GM13976 (cell line): ENCODE measurements around the gene FUZ.

ENCODE experiments used
- DNase-seq: peaks from one replicate; pipeline ENCODE4 v3.0.0; 2012; ENCODE audit warnings: low spot score
- in situ Hi-C: fragments of 300-500 bp; cut with MboI; formaldehyde crosslinking; loops from one replicate; pipeline ENCODE4 v1.12.0; 2022; ENCODE audit warnings: low sequenced_read_pairs, mixed read lengths, inconsistent platforms; ENCODE audit not compliant: unreplicated experiment
- TF ChIP-seq, protein P1 (sequence below): IDR thresholded peaks from 2 replicates; pipeline ENCODE4 v1.5.1; 2012; ENCODE audit warnings: borderline replicate concordance, mild to moderate bottlenecking; ENCODE audit not compliant: insufficient read depth; ENCODE audit errors: extremely low read depth, missing control alignments, control extremely low read depth

The FUZ gene

DNA sequence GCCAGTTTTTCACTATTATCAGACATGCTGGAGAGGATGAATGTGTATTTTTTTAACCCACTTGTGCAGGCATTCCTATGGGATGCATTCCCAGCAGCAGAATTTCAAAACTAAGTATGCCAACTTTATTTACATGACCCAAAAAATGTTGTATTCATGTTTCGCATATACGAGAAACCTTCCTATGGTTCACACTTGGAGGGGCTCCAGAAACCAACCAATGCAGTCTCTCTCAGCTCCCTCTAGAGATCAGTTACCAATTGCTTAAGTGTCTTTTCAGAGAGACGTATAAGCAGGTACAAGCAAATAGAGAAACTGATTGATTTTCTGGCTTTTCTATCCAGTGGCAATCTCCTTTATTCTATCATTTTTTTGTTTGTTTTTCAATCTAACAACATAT, 32.3 kb upstream of the FUZ start:
- TF ChIP-seq, protein P1, sequence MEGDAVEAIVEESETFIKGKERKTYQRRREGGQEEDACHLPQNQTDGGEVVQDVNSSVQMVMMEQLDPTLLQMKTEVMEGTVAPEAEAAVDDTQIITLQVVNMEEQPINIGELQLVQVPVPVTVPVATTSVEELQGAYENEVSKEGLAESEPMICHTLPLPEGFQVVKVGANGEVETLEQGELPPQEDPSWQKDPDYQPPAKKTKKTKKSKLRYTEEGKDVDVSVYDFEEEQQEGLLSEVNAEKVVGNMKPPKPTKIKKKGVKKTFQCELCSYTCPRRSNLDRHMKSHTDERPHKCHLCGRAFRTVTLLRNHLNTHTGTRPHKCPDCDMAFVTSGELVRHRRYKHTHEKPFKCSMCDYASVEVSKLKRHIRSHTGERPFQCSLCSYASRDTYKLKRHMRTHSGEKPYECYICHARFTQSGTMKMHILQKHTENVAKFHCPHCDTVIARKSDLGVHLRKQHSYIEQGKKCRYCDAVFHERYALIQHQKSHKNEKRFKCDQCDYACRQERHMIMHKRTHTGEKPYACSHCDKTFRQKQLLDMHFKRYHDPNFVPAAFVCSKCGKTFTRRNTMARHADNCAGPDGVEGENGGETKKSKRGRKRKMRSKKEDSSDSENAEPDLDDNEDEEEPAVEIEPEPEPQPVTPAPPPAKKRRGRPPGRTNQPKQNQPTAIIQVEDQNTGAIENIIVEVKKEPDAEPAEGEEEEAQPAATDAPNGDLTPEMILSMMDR, result no peak
- in situ Hi-C loops, result no loop called here
- DNase-seq, result no peak

DNA sequence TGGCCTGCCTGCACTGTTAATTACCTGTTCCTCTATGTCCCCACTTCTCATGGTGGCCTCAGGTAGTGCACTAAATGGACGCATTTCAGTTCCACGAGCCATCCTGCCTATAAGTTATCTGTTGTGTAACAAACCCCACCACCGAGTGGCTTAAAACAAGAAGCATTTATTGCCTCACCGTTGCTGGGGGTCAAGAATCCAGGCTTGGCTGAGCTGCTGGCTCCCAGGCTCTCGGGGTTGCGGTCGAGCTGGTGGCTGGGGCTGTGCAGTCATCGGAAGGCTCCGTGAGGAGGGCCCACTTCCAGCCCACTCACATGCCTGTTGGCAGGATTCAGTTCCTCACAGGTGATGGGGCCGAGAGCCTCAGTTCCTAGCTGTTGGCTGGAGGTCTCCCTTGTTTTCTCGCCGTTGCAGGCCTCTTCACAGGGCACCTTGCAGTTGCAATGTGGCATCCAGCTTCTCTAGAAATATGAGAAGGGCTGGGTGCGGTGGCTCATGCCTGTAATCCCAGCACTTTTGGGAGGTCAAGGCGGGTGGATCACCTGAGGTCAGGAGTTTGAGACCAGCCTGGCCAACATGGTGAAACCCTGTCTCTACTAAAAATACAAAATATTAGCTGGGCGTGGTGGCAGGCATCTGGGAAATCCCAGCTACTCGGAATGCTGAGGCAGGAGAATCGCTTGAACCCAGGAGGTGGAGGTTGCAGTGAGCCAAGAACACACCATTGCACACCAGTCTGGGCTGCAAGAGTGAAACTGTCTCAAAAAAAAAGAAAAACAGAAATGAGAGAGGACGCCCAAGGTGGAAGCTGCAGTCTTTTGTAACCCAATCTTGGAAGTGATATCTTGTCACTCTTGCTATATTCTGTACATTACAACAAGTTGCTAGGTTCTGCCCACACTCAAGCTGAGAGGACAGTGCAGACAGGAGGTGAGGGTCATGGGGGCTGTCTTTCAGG, 31.3 kb upstream of the FUZ start:
- TF ChIP-seq, protein P1, result no peak
- in situ Hi-C loops, result no loop called here
- DNase-seq, result no peak

DNA sequence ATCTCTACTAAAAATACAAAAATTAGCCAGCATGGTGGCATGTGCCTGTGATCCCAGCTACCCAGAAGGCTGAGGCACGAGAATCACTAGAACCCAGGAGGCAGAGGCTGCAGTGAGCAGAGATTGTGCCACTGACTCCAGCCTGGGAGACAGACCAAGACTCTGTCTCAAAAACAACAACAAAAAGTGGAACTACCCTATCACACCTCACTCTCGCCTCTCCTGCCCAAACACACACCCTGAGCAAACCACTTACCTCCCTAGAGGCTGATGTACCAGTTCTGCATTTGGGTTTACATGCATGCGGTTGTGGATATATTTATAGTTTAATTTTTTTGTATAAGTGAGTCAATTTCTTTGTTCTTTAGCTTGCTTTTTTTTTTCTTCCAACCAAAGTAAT, 30.2 kb upstream of the FUZ start:
- TF ChIP-seq, protein P1, result no peak
- peak; percentile 52 for DNase-seq
- in situ Hi-C loops, result no loop called here

DNA sequence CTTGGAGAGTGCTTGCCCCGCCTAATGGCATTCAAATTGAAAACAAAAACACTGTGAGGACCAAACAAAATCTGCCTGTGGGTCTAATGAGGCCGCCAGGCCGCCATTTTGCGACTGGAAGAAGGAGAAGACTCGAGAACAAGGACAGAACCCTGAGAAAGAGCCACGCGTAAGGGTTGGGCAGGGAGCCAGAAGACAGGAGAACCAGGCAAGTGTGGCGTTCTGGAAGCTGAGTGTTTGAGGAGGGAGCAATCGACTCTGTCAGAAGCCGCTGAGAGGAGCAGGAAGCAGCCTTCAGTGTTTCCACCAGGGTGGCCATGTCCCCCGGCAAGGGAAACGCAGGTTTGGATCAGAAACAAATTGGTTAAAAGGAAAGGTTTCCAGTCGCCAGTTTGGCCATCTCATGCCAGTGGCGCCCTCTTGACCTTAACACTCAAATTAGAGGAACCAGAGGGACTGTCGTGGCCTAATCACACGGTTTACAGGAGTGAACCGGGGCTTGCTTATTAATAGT, 27.7 kb upstream of the FUZ start:
- DNase-seq, result no peak
- in situ Hi-C loops, result no loop called here
- TF ChIP-seq, protein P1, result no peak

DNA sequence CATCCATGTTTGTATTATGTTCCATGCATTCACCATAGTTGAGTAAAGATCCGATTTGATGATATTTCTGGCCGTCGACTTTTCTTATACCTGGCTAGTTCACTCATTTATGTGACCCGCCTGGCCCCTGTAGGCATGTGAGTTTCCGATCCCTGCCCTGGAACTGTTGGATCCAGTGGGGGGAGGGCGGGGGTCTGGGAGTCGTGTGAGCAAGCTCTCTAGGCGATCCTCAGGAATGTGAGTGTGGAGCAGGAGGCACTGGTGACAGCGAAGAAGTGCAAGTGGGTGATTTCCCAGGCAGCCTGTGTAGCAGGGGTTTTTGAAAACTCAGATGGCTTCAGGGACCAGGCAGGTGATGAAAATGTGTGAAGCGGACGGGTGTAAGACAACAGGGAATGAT, 27.2 kb upstream of the FUZ start:
- no peak for DNase-seq
- in situ Hi-C loops, result no loop called here

DNA sequence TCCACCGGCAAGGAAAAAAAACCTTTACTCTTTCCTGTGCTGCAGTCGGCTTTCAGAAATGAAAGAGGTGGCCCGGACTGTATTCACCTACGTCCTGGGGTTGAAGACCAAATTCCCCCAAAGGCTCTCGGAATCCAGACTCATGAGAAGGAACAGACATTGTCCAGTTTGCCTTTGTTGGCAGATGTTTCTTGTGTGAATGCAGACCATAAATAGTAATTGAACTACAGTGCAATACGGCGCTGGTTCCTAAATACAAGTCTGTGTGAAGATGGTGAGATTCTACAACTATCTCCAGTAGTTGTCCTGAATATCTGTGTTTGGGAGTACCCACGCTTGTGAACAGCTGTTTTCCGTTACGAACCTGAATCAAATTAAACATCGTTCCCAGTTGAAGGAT, 26.6 kb upstream of the FUZ start:
- in situ Hi-C loops, result no loop called here
- no peak for DNase-seq
- TF ChIP-seq, protein P1, result no peak

More for the DNA sequence above, 27.2 kb upstream of the FUZ start:
- TF ChIP-seq, protein P1, result no peak
